ENCODE results near the gene MCRIP1.
A peak's percentile ranks its signal among the peaks of the same experiment; 100 is the strongest.

MCRIP1 gene

GRCh38 chr17:81860756-81861568 lies 27.9 kb upstream of the MCRIP1 start:
- DNase-seq = peak; percentile 100

DNA sequence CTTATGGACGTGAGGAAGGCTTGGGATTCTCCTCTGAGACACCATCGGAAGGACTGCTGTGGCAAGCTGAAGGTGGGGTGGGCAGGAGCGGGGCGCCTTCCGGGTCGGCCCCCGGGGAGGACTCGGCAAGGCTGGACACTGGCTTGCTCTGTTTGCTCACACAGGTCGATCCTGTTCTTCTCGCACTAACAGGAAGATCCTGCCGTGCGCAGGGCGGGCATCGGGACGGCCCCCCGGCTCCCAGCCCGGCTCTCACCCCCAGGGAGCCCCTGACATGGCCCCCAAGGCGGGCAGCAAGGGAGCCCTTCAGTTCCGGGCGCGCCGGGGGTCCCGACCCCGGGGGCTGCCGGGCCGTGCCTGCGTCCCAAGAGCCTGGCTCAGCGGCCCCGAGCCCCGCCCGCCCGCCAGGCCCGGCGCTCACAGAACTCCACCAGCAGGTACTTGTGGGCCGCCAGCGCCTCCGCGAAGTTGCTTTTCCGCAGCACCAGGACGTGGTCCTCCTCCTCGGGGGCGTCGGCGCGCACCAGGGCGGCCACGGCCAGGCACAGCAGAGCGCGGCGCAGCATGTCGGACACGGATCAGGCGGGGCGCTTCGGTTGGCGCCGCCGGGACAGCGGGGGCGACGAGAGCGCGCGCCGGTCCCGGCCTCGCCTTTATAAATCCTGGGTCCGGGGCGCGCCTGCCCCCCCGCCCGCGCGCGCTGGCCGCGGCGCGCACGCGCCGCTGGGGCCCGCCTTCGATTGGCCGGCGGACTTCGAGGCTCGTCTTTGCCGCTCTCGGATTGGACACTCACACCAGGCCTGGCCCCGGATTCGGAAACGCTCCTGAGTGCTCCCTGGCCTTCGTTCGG lies 27.0 kb upstream of the MCRIP1 start, which contains the start of gene P4HB:
Gene P4HB (minus strand): TSS at position 630 of the 850 bp plus-strand sequence. CDS start 64 bp downstream, at position 566.
- no peak for DNase-seq

- no peak for DNase-seq
These were observed 26.1 kb upstream of the MCRIP1 start for GRCh38 chr17:81858967-81859905.

- no peak for DNase-seq
These were observed 25.3 kb upstream of the MCRIP1 start for GRCh38 chr17:81858170-81858966.

GRCh38 chr17:81854974-81855774 lies 22.1 kb upstream of the MCRIP1 start:
- no peak for DNase-seq

- DNase-seq = no peak
These were observed 19.1 kb upstream of the MCRIP1 start for GRCh38 chr17:81852237-81852636.

DNA sequence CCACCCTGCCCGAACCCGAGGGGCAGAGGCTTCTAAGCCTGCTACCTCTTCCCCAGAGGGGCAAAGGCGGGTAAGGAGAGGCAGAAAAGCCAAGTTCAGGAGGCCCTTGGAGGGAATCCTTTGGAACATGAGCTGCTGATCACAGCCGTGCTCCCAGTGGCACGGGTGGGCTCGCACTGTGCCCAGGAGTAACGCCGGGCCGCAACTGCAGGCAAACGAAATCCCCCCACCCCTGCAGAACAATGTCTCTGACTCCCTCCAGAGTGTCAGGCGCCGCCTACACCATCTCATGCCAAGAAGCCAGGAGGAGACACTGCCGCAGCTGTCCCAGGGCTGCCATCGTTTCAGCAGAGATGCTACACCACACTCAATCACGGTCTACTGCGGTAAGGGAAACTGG lies 18.3 kb upstream of the MCRIP1 start:
- DNase-seq = no peak

GRCh38 chr17:81849457-81849856 lies 16.4 kb upstream of the MCRIP1 start:
- no peak for DNase-seq

- DNase-seq = no peak
These were observed 13.9 kb upstream of the MCRIP1 start for GRCh38 chr17:81846743-81847689.

GRCh38 chr17:81845881-81846742 lies 13.0 kb upstream of the MCRIP1 start:
- DNase-seq = no peak

GRCh38 chr17:81845361-81845760 lies 12.3 kb upstream of the MCRIP1 start:
- DNase-seq = no peak

DNA sequence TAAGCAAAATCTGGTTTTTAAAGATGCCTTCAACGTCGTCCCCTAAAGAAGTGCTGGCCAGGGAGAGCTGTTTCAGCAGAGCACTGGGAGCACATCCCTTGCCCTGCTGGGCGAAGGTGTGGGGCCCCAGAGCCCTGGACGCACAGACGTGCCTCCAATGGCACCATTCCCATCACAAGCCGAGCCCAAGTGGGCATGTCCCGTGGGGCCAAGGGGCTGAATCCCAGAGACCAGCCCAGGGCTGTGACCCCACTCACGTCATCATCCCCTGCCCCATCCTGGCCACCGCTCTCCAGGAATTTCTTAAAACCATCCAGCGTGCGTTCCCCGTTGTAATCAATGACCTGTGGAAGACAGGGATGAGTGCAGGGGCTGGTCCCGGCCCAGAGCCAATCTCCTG lies 11.8 kb upstream of the MCRIP1 start:
- no peak for DNase-seq

GRCh38 chr17:81844327-81844851 lies 11.3 kb upstream of the MCRIP1 start:
- DNase-seq = no peak

GRCh38 chr17:81843713-81844326 lies 10.7 kb upstream of the MCRIP1 start:
- no peak for DNase-seq

GRCh38 chr17:81842725-81843504 lies 9.8 kb upstream of the MCRIP1 start:
- no peak for DNase-seq

DNA sequence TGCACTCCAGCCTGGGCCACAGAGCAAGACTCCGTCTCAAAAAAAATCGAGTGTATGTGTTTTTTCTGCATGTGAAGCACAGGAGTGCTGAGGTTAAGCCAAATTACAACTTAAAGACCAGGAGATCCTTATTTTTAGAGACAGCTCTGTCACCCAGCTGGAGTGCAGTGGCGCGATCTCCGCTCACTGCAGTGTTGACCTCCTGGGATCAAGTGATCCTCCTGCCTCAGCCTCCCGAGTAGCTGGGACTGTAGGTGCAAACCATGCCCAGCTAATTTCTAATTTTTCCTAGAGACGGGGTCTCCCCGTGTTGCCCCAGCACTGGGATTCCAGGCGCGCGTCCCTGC lies 9.3 kb upstream of the MCRIP1 start:
- no peak for DNase-seq

DNA sequence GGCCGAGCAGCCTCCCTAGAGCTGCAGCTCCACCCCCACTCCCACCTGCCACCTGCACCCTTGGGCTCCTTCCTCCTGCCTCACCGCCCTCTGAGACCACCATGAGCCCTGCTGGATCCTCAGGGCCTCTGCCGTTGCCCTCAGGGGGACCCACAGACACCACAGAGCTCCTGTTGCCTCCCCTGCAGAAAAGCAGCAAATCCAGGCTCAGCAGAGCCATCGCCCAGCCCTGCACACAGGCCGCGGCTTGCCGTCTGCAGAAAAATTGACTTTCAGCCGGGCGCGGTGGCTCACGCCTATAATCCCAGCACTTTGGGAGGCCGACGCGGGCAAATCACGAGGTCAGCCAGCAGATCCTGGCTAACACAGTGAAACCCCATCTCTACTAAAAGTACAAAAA lies 8.8 kb upstream of the MCRIP1 start:
- no peak for DNase-seq

Data from fibroblast of skin of back (primary cell).